ENCODE results near the gene PTPN5. TPM values are rescaled to one million over a fixed set of nuclear protein-coding genes. Genes with fewer than 3 reads are reported as not detected.

Gene PTPN5
- total and polyA plus RNA-seq, 2 donors from 2014 or later, result 0.17 TPM; not detected in 1

DNA sequence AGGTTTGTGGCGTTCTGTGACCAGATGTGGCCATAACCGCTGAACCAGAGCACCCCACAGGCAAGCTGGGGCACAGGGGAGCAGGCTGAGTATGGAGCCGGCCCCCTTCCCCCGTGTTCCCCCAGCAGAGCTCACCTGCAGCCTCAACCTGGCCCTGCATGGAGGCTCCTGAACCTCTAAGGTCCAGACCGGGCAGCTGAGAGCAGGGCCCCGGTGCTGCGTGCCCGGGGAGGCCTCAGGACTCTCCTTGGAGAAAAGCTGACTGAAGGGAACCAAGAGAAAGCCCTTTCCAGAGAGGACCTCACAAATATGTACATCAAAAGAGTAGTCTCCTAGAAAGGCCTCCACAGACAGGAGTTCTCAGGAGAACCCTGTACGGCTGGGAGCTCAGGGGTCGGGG lies 48.2 kb downstream of the PTPN5 start:
- H3K9ac ChIP-seq (ENCODE audit: low read length in 3 of 3), result no peak overlapping the region
- FAIRE-seq, result no peak
- intact Hi-C loops (cut with DNase I), result no loop called here

DNA sequence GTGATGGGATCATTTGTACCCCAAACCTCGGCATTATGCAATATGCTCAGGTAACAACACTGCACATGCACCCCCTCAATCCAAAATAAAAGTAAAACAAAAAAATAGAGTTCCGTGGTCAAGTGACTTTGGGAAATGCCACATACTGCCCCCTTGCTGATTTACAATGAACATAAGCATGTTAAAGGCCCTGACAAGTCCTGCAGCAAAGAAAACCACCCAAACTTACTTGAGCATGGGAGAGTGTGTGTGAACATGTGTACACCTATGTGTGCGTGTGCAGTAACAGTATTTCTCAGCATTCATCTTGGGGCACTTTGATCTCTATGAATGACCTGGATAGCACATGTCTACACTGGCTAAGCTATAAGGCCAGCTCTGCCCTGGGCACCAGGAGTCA lies 49.8 kb downstream of the PTPN5 start:
- Histone ChIP-seq H3K4me1 (ENCODE audit: control insufficient read depth in 2 of 3, insufficient read depth in 2 of 3, low read depth in 1 of 3, low read length in 3 of 3) (no peaks in the 10 kb centered on the region), H3K9me3 (ENCODE audit: control insufficient read depth in 2 of 3, insufficient read depth in 1 of 3, low read length in 3 of 3) (no peaks in the 10 kb centered on the region), H3K27ac (ENCODE audit: low read depth in 2 of 2, low read length in 2 of 2) (no peak overlapping the region), H3K4me3 (ENCODE audit: low read length in 3 of 3) (no peak overlapping the region), H3K27me3 (ENCODE audit: control insufficient read depth, insufficient read depth, low read length) (no peaks in the 10 kb centered on the region), H3K9ac (ENCODE audit: low read length in 3 of 3) (no peak overlapping the region), H3K36me3 (ENCODE audit: control insufficient read depth in 2 of 3, insufficient read depth in 3 of 3, low read length in 3 of 3) (no peaks in the 10 kb centered on the region)
- TF ChIP-seq, protein P1, sequence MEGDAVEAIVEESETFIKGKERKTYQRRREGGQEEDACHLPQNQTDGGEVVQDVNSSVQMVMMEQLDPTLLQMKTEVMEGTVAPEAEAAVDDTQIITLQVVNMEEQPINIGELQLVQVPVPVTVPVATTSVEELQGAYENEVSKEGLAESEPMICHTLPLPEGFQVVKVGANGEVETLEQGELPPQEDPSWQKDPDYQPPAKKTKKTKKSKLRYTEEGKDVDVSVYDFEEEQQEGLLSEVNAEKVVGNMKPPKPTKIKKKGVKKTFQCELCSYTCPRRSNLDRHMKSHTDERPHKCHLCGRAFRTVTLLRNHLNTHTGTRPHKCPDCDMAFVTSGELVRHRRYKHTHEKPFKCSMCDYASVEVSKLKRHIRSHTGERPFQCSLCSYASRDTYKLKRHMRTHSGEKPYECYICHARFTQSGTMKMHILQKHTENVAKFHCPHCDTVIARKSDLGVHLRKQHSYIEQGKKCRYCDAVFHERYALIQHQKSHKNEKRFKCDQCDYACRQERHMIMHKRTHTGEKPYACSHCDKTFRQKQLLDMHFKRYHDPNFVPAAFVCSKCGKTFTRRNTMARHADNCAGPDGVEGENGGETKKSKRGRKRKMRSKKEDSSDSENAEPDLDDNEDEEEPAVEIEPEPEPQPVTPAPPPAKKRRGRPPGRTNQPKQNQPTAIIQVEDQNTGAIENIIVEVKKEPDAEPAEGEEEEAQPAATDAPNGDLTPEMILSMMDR (IDR thresholded peaks at IDR 0.05; ENCODE audit: borderline replicate concordance, extremely low read depth, insufficient read depth), result no peak
- intact Hi-C loops (cut with DNase I), result no loop called here
- FAIRE-seq (no peak), DNase-seq (no peak)

More for the DNA sequence above, 48.2 kb downstream of the PTPN5 start:
- Histone ChIP-seq H3K9me3 (ENCODE audit: control insufficient read depth in 2 of 3, insufficient read depth in 1 of 3, low read length in 3 of 3) (no peaks in the 10 kb centered on the region), H3K36me3 (ENCODE audit: control insufficient read depth in 2 of 3, insufficient read depth in 3 of 3, low read length in 3 of 3) (no peaks in the 10 kb centered on the region), H3K27me3 (ENCODE audit: control insufficient read depth, insufficient read depth, low read length) (no peaks in the 10 kb centered on the region), H3K4me1 (ENCODE audit: control insufficient read depth in 2 of 3, insufficient read depth in 2 of 3, low read depth in 1 of 3, low read length in 3 of 3) (no peaks in the 10 kb centered on the region), H3K27ac (ENCODE audit: low read depth in 2 of 2, low read length in 2 of 2) (no peak overlapping the region), H3K4me3 (ENCODE audit: low read length in 3 of 3) (no peak overlapping the region)
- TF ChIP-seq, protein P1 (IDR thresholded peaks at IDR 0.05; ENCODE audit: borderline replicate concordance, extremely low read depth, insufficient read depth), result no peak
- no peak for DNase-seq

DNA sequence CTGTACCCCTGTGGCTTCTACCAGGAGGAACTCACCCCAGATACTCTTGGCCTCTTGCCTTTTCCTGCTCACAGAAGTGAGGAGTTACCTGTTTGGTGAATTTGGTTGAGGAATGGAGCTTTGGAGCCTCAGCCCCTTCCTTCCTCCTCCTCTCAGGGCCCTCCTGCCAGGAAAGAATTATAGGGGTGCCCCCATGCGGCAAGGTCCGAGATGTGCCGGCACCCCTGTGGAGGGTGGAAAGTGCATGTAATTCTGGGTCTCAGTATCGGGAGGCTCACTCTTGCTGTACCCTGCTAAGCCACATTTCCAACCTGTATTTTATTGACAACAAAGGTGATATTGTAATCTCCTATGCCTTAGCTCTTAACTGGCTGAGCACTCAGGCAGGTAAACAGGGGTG lies 51.9 kb downstream of the PTPN5 start:
- H3K27ac ChIP-seq (ENCODE audit: low read depth in 2 of 2, low read length in 2 of 2), result no peak overlapping the region
- H3K9me3 ChIP-seq (ENCODE audit: control insufficient read depth in 2 of 3, insufficient read depth in 1 of 3, low read length in 3 of 3), result no peaks in the 10 kb centered on the region
- DNase-seq (no peak), FAIRE-seq (no peak)
- H3K9ac ChIP-seq (ENCODE audit: low read length in 3 of 3), result no peak overlapping the region
- TF ChIP-seq, protein P1 (IDR thresholded peaks at IDR 0.05; ENCODE audit: borderline replicate concordance, extremely low read depth, insufficient read depth), result no peak
- H3K4me1 ChIP-seq (ENCODE audit: control insufficient read depth in 2 of 3, insufficient read depth in 2 of 3, low read depth in 1 of 3, low read length in 3 of 3), result no peaks in the 10 kb centered on the region
- intact Hi-C loops (cut with DNase I), result no loop called here
- H3K4me3 ChIP-seq (ENCODE audit: low read length in 3 of 3), result no peak overlapping the region
- H3K36me3 ChIP-seq (ENCODE audit: control insufficient read depth in 2 of 3, insufficient read depth in 3 of 3, low read length in 3 of 3), result no peaks in the 10 kb centered on the region
- H3K27me3 ChIP-seq (ENCODE audit: control insufficient read depth, insufficient read depth, low read length), result no peaks in the 10 kb centered on the region

DNA sequence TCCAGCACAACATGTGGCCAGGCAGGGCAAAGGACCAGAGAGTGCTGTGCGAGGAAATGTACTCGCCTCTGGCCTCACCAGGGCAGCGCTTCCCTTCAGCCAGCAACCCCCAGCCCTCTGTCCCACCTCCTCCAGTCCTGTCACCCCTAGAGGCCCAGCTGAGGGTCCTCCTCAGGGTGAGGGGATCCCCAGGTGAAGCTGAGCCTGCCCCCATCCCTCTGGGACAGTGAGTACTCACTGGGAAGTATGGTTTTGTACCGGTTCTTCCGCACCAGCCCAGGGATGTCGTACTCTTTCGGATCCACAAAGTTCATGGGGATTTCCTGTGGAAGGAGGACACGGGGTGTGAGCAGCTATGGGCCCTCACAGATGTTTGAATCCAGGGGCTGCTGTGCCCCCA lies 54.0 kb downstream of the PTPN5 start:
- H3K4me3 ChIP-seq (ENCODE audit: low read length in 3 of 3), result no peak overlapping the region
- DNase-seq (no peak), FAIRE-seq (no peak)
- TF ChIP-seq, protein P1 (IDR thresholded peaks at IDR 0.05; ENCODE audit: borderline replicate concordance, extremely low read depth, insufficient read depth), result no peak
- no peaks in the 10 kb centered on the region for H3K36me3 ChIP-seq (ENCODE audit: control insufficient read depth in 2 of 3, insufficient read depth in 3 of 3, low read length in 3 of 3)
- no peaks in the 10 kb centered on the region for H3K27me3 ChIP-seq (ENCODE audit: control insufficient read depth, insufficient read depth, low read length)
- H3K4me1 ChIP-seq (ENCODE audit: control insufficient read depth in 2 of 3, insufficient read depth in 2 of 3, low read depth in 1 of 3, low read length in 3 of 3), result no peaks in the 10 kb centered on the region
- H3K27ac ChIP-seq (ENCODE audit: low read depth in 2 of 2, low read length in 2 of 2), result no peak overlapping the region
- H3K9me3 ChIP-seq (ENCODE audit: control insufficient read depth in 2 of 3, insufficient read depth in 1 of 3, low read length in 3 of 3), result no peaks in the 10 kb centered on the region
- intact Hi-C loops (cut with DNase I), result no loop called here
- no peak overlapping the region for H3K9ac ChIP-seq (ENCODE audit: low read length in 3 of 3)
